Measurements from ENCODE around the gene RBBP8NL. TPM values are rescaled to one million over a fixed set of nuclear protein-coding genes. Genes with fewer than 3 reads are reported as not detected.

The RBBP8NL gene
- total and polyA plus RNA-seq, 4 donors, result 0.21 to 1.3 (median 1.1) TPM

DNA sequence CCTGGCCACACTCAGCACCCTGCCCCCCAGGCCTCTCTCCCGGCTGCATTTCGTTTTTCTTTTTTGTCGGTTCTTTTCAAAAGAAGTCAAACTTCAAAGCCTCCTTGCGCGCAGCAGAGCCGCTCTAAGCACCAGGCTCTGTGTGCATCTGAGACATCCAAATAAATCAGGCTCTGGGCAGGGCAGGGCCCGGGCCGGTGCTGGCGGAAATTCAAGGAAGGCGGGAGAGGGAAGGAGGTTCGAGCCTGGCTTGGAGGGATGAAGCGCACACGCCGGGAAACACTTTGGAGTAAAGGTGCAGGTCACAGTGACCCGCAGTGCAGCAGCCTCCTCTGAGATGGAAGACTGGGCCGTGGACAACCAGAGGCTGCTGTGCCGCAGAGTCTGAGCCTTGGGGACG, 42.7 kb upstream of the RBBP8NL start:
- Histone ChIP-seq H3K36me3 (ENCODE audit: control insufficient read depth in 4 of 4, insufficient read depth in 4 of 4, low read length in 4 of 4) (peaks cover 0 to 44% (median 8%) of the 10 kb centered on the region in 4 donors), H3K27me3 (ENCODE audit: control insufficient read depth in 3 of 3, insufficient read depth in 3 of 3, low read length in 2 of 3) (peaks cover 2 to 16% (median 12%) of the 10 kb centered on the region in 3 donors), H3K9me3 (ENCODE audit: control insufficient read depth in 4 of 4, insufficient read depth in 3 of 4, low read length in 3 of 4) (no peaks in the 10 kb centered on the region), H3K4me1 (ENCODE audit: control insufficient read depth in 5 of 5, insufficient read depth in 5 of 5, low read length in 5 of 5) (peaks cover 0 to 64% (median 14%) of the 10 kb centered on the region in 5 donors), H3K4me3 (no peak overlapping the region), H3K27ac (ENCODE audit: low read depth in 1 of 2, low read length in 1 of 2) (no peak overlapping the region), H3K9ac (ENCODE audit: insufficient read depth in 1 of 2, low read length in 2 of 2) (peak overlapping the region in 1 of 2 donors; percentile 13)
- DNase-seq, result peak; percentile 73 to 76 (median 74)
- 35 to 39% methylated on average over 18 of the region's 18 CpGs for WGBS, 2 donors
- ATAC-seq (ENCODE audit: insufficient read depth, low FRiP score), result no peak
- TF ChIP-seq, protein P1, sequence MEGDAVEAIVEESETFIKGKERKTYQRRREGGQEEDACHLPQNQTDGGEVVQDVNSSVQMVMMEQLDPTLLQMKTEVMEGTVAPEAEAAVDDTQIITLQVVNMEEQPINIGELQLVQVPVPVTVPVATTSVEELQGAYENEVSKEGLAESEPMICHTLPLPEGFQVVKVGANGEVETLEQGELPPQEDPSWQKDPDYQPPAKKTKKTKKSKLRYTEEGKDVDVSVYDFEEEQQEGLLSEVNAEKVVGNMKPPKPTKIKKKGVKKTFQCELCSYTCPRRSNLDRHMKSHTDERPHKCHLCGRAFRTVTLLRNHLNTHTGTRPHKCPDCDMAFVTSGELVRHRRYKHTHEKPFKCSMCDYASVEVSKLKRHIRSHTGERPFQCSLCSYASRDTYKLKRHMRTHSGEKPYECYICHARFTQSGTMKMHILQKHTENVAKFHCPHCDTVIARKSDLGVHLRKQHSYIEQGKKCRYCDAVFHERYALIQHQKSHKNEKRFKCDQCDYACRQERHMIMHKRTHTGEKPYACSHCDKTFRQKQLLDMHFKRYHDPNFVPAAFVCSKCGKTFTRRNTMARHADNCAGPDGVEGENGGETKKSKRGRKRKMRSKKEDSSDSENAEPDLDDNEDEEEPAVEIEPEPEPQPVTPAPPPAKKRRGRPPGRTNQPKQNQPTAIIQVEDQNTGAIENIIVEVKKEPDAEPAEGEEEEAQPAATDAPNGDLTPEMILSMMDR (IDR thresholded peaks at IDR 0.05; ENCODE audit: control extremely low read depth, extremely low read depth), result no peak

DNA sequence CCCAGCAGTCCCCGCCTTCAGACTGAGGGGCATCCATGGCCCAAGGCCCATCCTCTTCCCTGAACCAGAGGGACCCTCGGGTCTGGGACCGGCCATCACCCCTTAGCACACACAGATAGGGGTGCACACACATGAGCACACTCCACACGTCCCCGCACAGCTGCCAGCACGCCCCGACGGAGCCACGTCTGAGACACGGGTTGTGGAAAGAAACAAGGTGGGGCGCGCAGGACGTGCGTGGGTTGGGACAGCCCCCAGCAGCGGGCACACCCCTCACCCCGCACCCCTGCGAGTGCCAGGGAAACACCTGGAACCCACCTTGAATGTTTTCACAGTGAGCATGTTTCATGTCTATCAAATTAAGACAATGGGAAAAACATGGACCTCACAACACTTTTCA, 42.0 kb upstream of the RBBP8NL start:
- H3K9me3 ChIP-seq (ENCODE audit: control insufficient read depth in 4 of 4, insufficient read depth in 3 of 4, low read length in 3 of 4), result no peaks in the 10 kb centered on the region
- no peak for DNase-seq
- ATAC-seq (ENCODE audit: insufficient read depth, low FRiP score), result no peak
- peaks cover 2 to 16% (median 9%) of the 10 kb centered on the region in 3 donors for H3K27me3 ChIP-seq (ENCODE audit: control insufficient read depth in 3 of 3, insufficient read depth in 3 of 3, low read length in 2 of 3)
- TF ChIP-seq, protein P1 (IDR thresholded peaks at IDR 0.05; ENCODE audit: control extremely low read depth, extremely low read depth), result no peak
- no peak overlapping the region for H3K4me3 ChIP-seq
- peaks cover 0 to 68% (median 14%) of the 10 kb centered on the region in 5 donors for H3K4me1 ChIP-seq (ENCODE audit: control insufficient read depth in 5 of 5, insufficient read depth in 5 of 5, low read length in 5 of 5)
- no peak overlapping the region for H3K27ac ChIP-seq (ENCODE audit: low read depth in 1 of 2, low read length in 1 of 2)
- no peak overlapping the region for H3K9ac ChIP-seq (ENCODE audit: insufficient read depth in 1 of 2, low read length in 2 of 2)
- 81 to 82% methylated on average over 17 of the region's 17 CpGs for WGBS, 2 donors
- H3K36me3 ChIP-seq (ENCODE audit: control insufficient read depth in 4 of 4, insufficient read depth in 4 of 4, low read length in 4 of 4), result peaks cover 0 to 38% (median 8%) of the 10 kb centered on the region in 4 donors

DNA sequence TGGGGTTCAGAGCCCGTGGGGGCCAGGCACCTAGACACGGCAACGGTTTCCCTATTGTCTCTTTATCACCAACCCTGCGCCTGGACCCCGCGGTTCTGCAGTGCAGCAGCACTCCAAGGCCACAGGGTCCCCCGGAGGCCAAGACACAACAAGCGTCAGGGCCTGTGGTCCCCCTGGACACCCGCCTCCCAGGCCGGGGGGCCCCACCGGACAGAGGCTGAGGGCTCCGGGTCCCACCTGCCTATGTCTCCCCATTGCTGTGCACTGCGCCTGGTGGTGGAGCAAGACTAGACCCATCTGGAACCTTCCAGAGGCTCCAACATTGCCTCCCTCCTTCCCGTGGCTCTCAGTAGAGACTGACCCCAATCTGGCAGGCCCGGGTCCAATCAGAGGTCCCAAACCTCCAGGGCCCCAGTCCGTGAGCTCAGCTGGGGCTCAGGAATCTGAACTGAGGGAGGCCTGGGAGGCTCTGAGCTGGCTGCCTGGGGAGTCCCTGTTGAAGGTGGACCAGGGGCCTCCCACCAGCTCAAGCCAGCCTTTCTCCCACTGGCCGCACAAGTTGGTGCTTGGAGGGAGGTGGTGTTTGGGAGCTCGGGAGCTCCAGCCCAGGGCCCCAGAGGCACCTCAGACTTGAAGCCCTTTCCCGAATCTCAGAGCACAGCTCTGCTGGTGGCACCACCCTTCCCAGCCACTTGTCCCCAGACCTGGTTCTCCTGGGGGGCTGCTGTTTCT, 39.6 kb upstream of the RBBP8NL start:
- Histone ChIP-seq H3K4me3 (no peak overlapping the region), H3K9me3 (ENCODE audit: control insufficient read depth in 4 of 4, insufficient read depth in 3 of 4, low read length in 3 of 4) (no peaks in the 10 kb centered on the region), H3K36me3 (ENCODE audit: control insufficient read depth in 4 of 4, insufficient read depth in 4 of 4, low read length in 4 of 4) (peaks cover 0 to 46% (median 10%) of the 10 kb centered on the region in 4 donors), H3K27me3 (ENCODE audit: control insufficient read depth in 3 of 3, insufficient read depth in 3 of 3, low read length in 2 of 3) (peaks cover 2 to 6% (median 5%) of the 10 kb centered on the region in 3 donors), H3K27ac (ENCODE audit: low read depth in 1 of 2, low read length in 1 of 2) (no peak overlapping the region), H3K9ac (ENCODE audit: insufficient read depth in 1 of 2, low read length in 2 of 2) (no peak overlapping the region), H3K4me1 (ENCODE audit: control insufficient read depth in 5 of 5, insufficient read depth in 5 of 5, low read length in 5 of 5) (peaks cover 0 to 67% (median 14%) of the 10 kb centered on the region in 5 donors)
- ATAC-seq (ENCODE audit: insufficient read depth, low FRiP score), result no peak
- DNase-seq, result no peak
- TF ChIP-seq, protein P1 (IDR thresholded peaks at IDR 0.05; ENCODE audit: control extremely low read depth, extremely low read depth), result no peak
- 77 to 85% methylated on average over 19 of the region's 19 CpGs for WGBS, 2 donors

Measured in lung (tissue), 12 donors.